ENCODE data around the gene CENPP.

CENPP gene

DNA sequence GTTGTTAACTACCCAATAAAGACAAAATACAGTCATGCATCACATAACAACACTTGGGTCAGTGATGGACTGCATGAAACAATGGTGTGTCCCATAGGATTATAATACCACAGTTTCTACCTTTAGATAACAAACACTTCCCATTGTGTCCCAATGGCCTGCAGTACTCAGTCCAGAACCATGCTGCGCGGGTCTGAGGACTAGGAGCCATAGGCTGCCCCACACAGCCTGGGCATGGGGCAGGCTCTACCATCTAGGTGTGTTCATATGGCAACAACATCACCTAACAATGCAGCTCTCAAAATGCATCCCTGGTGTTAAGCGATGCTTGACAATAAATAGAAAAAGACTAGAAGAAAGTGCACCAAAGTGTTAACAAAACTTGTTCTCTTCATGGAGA is 337.4 kb downstream of the CENPP start:
- DNase-seq (ENCODE audit: extremely low read depth, insufficient read length) = no peak
- TF ChIP-seq, protein P1, sequence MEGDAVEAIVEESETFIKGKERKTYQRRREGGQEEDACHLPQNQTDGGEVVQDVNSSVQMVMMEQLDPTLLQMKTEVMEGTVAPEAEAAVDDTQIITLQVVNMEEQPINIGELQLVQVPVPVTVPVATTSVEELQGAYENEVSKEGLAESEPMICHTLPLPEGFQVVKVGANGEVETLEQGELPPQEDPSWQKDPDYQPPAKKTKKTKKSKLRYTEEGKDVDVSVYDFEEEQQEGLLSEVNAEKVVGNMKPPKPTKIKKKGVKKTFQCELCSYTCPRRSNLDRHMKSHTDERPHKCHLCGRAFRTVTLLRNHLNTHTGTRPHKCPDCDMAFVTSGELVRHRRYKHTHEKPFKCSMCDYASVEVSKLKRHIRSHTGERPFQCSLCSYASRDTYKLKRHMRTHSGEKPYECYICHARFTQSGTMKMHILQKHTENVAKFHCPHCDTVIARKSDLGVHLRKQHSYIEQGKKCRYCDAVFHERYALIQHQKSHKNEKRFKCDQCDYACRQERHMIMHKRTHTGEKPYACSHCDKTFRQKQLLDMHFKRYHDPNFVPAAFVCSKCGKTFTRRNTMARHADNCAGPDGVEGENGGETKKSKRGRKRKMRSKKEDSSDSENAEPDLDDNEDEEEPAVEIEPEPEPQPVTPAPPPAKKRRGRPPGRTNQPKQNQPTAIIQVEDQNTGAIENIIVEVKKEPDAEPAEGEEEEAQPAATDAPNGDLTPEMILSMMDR (IDR thresholded peaks at IDR 0.05; ENCODE audit: insufficient read depth, low read length, poor library complexity, severe bottlenecking) = no peak
- H3K27me3 ChIP-seq (replicated peaks; ENCODE audit: control insufficient read depth, insufficient read depth, low read length) = no peaks in the 10 kb centered on the region
- H3K4me3 ChIP-seq (replicated peaks; ENCODE audit: low read depth, low read length) = no peak overlapping the region
- peaks cover 16% of the 10 kb centered on the region for H3K36me3 ChIP-seq (ENCODE audit: control insufficient read depth, insufficient read depth, low read length)

DNA sequence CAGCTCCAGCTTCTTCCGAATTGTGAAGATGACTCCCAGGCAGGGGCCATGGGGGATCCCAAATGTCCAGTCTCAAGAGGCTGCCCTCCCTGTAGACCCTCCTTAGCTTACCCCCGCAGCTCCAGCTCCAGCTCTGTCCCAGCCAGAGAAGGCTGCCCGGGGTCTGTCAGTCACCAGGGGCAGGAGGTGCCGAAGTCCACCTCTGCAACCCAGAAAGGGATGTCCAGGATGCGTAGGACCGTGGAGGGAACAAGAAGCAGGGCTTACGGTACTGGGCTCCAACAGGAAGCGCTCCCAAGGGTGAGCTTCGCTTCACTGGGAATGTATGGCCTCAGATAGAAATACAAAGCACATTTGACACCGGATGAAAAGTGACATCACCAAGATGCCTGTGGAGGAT is 338.2 kb downstream of the CENPP start:
- no peak overlapping the region for H3K4me3 ChIP-seq (replicated peaks; ENCODE audit: low read depth, low read length)
- peaks cover 13% of the 10 kb centered on the region for H3K36me3 ChIP-seq (ENCODE audit: control insufficient read depth, insufficient read depth, low read length)
- H3K27me3 ChIP-seq (replicated peaks; ENCODE audit: control insufficient read depth, insufficient read depth, low read length) = no peaks in the 10 kb centered on the region
- no peak for DNase-seq (ENCODE audit: extremely low read depth, insufficient read length)
- TF ChIP-seq, protein P1 (IDR thresholded peaks at IDR 0.05; ENCODE audit: insufficient read depth, low read length, poor library complexity, severe bottlenecking) = no peak

- TF ChIP-seq, protein P1 (IDR thresholded peaks at IDR 0.05; ENCODE audit: insufficient read depth, low read length, poor library complexity, severe bottlenecking) = no peak
- no peak for DNase-seq (ENCODE audit: extremely low read depth, insufficient read length)
- H3K36me3 ChIP-seq (ENCODE audit: control insufficient read depth, insufficient read depth, low read length) = peaks cover 13% of the 10 kb centered on the region
These were observed 338.8 kb downstream of the CENPP start for GRCh38 chr9:92664394-92665152.

DNA sequence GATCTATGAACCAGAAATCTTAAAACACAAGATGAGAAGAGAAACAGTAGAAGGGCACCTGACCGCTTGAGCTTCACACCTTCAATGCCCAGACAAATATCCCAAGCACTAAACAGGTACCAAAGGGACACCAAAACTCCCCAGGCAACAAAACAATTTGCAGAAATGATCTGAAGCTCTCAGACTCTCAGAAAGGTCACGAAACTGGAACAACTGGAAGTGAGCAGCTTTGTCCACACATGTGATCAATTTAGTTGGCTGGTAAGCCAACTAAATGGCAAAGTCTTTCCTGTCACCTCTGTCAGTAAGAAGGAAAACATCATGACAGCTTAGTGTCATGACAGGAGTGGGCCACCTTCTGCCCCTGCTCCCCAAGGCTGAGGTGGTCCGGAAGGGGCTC is 340.1 kb downstream of the CENPP start:
- DNase-seq (ENCODE audit: extremely low read depth, insufficient read length) = no peak
- no peak overlapping the region for H3K4me3 ChIP-seq (replicated peaks; ENCODE audit: low read depth, low read length)
- H3K36me3 ChIP-seq (ENCODE audit: control insufficient read depth, insufficient read depth, low read length) = peaks cover 13% of the 10 kb centered on the region
- TF ChIP-seq, protein P1 (IDR thresholded peaks at IDR 0.05; ENCODE audit: insufficient read depth, low read length, poor library complexity, severe bottlenecking) = no peak
- H3K27me3 ChIP-seq (replicated peaks; ENCODE audit: control insufficient read depth, insufficient read depth, low read length) = no peaks in the 10 kb centered on the region

More at GRCh38 chr9:92664394-92665152, 338.8 kb downstream of the CENPP start:
- Histone ChIP-seq H3K4me3 (replicated peaks; ENCODE audit: low read depth, low read length) (no peak overlapping the region), H3K27me3 (replicated peaks; ENCODE audit: control insufficient read depth, insufficient read depth, low read length) (no peaks in the 10 kb centered on the region)

GRCh38 chr9:92666236-92666635 is 340.5 kb downstream of the CENPP start:
- no peak for DNase-seq (ENCODE audit: extremely low read depth, insufficient read length)
- Histone ChIP-seq H3K36me3 (ENCODE audit: control insufficient read depth, insufficient read depth, low read length) (peaks cover 13% of the 10 kb centered on the region), H3K4me3 (replicated peaks; ENCODE audit: low read depth, low read length) (no peak overlapping the region), H3K27me3 (replicated peaks; ENCODE audit: control insufficient read depth, insufficient read depth, low read length) (no peaks in the 10 kb centered on the region)
- TF ChIP-seq, protein P1 (IDR thresholded peaks at IDR 0.05; ENCODE audit: insufficient read depth, low read length, poor library complexity, severe bottlenecking) = no peak
